Erythroblast (primary cell): ENCODE data around the gene MAP3K20.
A peak's percentile ranks its signal among the peaks of the same experiment; 100 is the strongest.
"Not testable (repeated sequence)": the region's sequence is repeated elsewhere in the genome, so short reads cannot be mapped to it uniquely, and the experiment has no call there.

Experiments used
- DNase-seq, 2 experiments: peaks; one replicate each; lab custom pipeline; 2025; lab: John Stamatoyannopoulos, UW
- GATA1 ChIP-seq: IDR thresholded peaks from 2 replicates; pipeline ENCODE4 v1.6.1; 2011; ENCODE audit warnings: low read depth, mild to moderate bottlenecking, control low read depth, low read length, moderate library complexity
- POLR2A ChIP-seq: IDR thresholded peaks from 2 replicates; pipeline ENCODE4 v1.6.1; 2011; ENCODE audit warnings: mild to moderate bottlenecking, low read length

The MAP3K20 gene

DNA sequence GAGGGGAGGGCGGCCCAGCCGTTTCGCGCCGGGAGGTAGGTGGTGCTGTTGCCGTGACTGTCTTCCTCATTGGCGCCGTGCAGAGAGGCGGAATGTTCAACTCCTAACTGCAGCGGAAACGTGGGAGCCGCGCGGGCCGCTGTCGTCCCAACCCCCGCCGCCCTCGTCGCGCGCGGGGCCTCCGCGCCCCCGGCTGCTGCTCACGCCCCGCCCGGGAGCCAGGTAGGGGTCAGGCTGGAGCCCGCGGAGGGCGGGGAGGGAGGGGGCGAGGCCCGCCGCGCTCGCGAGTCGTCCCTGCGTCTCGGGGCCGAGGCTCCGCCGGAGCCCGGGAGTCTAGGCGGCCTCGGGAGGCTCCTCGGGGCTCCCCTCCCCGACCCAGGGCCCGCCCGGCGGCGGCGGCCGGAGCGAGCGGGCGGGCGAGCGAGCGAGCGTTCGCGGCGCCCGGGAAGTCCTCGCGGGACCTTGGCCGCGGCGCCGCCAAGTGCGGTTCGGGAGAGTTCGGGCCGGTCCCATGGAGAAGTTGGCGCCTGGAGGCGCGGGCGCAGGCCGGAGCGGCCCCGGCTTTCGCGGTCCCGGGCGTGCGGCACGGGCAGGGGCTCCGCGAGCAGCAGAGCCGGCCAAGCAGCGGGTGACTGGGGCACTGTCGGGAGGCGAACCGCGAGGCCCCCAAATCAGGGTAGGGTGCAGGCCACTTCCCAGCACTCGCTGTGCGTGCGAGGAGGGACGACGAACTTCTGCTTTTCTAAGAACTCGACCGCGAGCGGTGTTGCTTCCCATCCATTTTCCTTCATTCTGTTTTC, at the start of gene MAP3K20:
TSS of gene MAP3K20 (plus strand) at position 66 of the 800 bp plus-strand sequence. CDS start 15,186 bp downstream, outside the sequence.
- TF ChIP-seq POLR2A (peak; percentile 46), GATA1 (no peak)
- peak; percentile 76 to 86 for DNase-seq

DNA sequence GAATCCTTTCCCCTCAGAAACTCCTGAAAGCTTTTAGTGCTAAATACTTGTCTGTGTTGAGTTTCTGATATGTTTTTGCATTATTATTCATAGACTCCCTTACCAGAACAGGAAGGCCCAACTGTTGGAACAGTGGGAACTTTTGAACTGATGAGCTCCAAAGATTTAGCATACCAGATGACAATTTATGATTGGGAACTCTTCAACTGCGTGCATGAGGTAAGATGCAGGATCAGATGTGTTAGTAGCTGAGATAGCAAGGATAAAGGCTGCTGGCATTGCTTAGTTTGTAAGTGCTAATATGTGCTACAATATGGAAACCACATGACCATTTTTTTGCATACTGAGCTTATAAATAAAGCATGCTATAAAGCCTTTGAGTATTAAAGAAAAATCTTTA, 49.2 kb upstream of the MAP3K20 start:
- no peak for DNase-seq
- TF ChIP-seq GATA1 (no peak), POLR2A (no peak)

DNA sequence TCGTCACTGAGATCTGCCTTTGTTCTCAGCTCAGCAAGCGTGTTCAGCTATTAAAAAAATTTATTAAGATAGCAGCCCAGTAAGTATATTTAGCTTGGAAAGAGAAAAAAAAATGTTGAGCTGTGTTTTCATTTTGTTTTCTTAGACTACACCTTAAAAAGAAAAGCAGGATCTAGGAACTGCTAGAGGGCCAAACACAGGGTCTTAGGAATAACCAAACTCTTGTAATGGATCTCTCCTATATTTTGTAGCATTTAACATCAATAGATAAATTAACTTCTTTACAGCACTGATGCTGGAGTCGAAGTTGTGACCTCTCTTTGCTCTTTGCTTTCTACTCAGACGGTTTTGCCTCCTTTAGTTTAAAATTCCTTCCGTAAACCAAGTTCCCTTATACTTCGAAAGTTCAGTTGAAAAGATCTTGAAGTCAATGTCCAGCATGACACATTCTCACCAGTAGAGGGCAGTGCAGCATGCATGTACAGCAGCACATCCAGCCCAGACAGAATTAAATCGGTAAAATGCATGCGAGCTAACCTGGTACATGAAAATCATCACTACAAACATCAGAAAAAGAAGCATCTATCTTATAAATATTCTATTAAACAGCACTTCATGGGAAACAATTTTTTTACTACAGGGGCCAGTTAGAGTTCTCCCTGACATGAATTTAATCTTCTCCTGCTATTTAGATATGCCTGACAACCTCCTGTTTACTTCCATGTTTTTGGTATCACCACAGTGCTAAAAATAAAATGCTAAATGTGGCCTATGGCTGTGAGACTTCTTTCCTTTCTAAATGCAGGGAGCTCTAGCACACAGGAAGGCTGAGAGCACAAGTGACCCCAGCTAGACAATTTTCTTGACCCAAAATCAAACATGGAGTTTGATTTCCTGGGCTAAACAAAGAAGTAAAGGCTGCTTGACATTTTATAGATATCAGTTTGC, 48.2 kb upstream of the MAP3K20 start:
- peak; percentile 78 to 90 for DNase-seq
- no peak for TF ChIP-seq GATA1
- no peak for TF ChIP-seq POLR2A

DNA sequence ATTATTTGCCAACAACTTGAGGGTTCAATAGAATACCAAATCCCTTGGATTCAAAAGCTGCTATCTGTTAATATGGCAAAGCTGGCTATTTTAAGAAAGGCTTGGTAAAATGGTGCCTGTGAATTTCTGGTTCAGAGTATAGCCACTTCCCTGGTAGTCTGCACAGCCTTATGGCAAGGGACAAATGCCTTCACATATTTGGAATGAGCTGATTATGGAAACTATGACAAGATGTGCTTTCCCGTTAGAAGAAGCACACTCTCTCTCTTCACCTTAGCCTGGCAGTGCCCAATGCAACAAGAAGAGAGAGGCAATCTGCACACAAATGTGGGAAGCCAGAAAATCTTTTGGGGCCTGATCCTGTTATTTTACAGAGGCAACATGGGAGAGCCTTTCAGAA, 47.5 kb upstream of the MAP3K20 start:
- TF ChIP-seq POLR2A, result no peak
- no peak for TF ChIP-seq GATA1
- no peak for DNase-seq

DNA sequence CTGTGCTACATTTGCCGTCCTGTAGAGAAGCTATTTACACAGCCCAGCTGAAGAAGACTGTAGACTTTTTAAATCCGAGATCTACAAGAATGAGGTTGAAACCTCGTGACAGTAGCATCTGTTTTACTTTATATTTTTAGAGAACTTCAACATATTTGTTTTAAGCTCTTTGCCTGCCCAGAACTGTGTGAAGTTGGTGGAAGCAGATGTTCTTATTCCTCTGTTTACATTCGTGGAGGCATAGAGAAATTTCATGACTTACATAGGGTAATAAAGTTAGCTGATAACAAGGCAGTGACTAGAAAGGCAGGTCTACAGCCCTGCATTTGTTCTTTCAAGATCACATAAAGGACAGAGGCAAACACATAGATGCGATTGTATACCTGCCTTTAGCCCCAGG, 47.0 kb upstream of the MAP3K20 start:
- TF ChIP-seq GATA1, result no peak
- no peak for TF ChIP-seq POLR2A
- no peak for DNase-seq

DNA sequence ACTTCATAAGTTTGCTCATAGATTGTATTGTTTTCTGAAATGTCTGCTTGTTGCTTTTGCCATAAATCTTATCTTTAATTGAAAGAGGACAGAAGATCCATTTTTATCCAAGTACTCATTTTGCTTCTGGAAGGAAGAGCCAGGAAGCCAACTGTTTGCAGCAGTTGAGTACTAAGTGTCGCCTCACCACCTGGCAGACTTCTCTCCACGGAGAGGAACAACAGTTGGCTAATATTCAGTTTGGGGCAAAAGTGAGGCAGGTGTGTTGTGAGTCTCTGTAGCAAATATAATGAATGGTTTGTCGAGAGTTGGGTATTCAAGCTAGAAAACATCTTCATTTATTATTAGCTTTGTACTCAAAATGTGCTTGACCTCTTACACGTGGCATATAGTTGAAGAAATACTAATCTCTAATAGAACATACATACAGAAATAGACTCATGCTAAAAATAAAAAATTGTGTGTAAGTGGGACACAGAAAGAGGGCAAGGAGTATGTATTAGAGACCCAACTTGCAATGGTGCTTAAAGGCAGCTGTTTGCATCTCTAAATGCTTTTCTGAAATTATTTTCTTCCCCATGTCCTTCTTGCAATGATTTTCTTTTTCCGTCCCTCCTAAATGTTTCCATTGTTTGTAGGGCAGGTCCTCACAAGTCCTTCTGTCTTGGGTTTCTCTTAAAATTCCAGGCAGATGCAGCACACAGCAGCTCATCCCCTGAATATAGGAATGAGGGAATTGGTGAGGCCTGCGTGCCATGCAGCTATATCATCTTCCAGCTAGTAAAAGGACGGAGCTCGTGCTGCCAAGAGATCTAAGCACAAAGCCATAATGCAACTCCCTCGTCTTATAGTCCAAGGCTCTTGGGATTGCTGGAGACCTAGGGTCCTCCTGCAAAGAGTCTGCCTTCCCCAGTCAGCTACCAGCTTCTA, 44.8 kb upstream of the MAP3K20 start:
- TF ChIP-seq POLR2A (no peak), GATA1 (no peak)
- no peak for DNase-seq

DNA sequence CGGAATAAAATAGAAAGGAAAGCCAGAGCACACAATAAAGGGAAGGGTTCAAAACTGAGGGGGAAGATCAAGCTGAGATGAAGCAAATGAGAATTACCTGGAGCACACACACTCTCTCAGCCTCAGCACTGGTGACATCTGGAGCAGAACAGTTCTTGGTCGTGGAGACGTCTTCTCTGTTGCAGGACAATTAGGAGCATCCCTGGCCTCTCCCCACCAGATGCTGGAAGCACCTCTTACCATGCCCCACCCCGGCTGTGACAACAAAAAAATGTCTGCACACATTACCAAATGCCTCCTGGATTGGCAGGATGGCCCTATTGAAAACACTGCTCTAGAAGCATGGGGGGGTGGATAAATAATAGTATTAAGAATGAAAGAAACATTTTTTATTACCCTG, 43.6 kb upstream of the MAP3K20 start:
- TF ChIP-seq GATA1 (no peak), POLR2A (no peak)
- DNase-seq, result no peak

DNA sequence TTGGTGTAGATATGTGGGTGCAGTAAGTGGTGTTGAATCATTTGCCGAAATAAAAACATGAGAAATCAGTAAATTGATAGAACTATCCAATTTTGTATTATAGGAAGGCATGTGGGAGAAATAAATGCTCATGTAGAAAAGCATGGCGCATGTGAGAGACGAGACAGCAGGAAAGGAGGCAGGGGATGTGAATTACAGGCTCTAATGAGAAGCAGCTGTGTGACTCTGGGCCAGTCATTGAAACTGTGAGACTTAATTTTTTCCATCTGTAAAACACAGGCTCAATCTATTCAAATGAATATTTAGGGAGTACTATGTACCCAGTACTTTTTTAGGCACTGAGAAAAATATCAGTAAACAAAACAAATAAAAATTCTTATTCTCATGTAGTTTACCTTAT, 42.6 kb upstream of the MAP3K20 start:
- TF ChIP-seq POLR2A (no peak), GATA1 (no peak)
- no peak for DNase-seq

DNA sequence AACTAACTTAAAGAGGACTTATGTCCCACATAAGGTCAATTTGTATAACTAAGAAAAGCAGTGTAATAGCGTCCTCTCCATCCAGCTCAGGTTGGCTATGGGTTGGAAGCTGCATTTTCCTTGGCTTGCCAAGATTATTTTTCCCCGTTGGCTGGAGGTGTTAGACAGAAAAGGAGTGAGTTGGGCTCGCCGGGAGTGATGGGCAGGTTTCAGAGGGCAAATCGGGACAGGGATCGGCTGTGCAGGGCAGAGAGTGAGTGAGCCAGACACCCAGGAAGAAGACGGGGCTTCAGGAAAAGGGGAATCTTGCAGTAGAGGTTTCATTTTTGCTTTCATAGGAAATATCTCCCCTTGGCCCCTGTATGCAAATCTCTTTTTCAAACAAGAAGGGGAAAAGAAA, 41.5 kb upstream of the MAP3K20 start:
- DNase-seq, result no peak
- TF ChIP-seq GATA1 (no peak), POLR2A (no peak)

DNA sequence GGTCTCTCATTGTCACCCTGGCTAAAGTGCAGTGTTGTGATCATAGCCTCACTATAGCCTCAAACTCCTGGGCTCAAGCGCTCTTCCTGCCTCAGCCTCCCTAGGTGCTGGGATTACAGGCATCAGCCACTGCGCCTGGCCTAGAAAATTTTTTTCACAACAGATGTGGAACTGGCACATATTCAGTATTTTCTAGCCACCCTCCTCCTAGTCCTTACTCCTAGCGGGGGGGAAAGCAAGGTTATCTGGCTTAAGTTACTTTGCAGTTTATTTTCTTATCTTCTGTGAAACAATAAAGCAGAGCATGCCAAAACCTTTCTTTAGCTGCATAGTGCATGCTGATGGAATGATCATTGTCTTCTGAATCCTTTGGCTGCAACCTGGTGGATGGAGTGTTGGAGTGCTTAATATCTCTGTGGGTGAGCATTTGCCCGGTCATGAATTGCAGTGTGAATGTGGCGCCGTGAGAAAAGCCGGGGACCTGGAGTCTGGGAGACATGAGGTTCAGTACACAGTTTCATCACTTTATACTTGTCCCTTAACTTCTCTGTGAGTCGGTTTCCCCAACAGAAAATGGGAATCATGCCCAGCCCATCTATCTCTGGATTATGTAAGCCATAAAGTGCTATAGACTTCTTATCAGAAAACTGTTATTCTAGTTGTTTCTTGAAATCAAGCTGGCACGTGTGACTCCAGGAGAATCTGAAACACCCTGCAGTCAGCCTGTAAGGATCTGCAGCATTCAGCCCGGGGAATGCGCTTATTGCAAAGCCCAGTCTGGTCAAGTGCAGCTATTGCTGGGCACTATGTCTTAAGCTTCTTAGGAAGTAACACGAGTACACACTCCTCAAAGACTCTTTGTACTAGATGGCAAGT, 38.2 kb upstream of the MAP3K20 start:
- TF ChIP-seq GATA1, result no peak
- no peak for TF ChIP-seq POLR2A

DNA sequence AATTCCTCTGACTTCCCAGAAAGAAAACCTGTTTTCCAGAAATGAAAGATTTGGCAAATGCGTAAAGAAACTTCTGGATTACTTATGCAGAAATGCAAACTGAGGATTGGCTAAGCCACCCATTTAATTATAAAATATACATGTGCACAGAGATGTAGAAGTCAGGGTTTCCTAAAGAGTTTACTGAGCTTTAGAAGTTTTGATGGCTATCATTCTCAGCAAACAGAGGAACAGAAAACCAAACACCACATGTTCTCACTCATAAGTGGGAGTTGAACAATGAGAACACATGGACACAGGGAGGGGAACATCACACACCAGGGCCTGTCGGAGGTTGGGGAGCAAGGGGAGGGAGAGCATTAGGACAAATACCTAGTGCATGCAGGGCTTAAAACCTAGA, 37.4 kb upstream of the MAP3K20 start:
- DNase-seq, result not testable (repeated sequence)

More for the DNA sequence above, 38.2 kb upstream of the MAP3K20 start:
- DNase-seq, result no peak

DNA sequence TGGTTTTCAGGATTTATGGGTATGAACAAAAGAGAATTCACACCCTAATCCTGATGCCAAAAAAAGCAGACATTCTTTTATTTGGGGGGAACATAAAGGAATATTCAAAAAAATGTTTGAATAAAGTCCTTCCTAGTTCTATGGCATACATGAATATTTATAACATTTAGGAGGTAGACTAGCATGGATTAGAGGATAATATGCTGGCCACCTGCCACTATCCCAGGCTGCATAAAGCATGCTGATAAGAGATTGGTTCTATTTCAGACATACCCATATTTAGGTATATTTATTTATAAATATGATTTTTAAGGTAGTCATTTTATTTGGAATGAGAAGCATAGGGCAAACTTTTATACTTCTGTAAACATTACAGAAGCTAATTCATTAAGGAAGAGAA, 34.9 kb upstream of the MAP3K20 start:
- no peak for DNase-seq
- TF ChIP-seq POLR2A, result no peak
